HepG2 (cell line): ENCODE data around the gene CTSA. TPM values are rescaled to one million over a fixed set of nuclear protein-coding genes. Genes with fewer than 3 reads are reported as not detected.

Experiments
- CBX5 ChIP-seq: sonication (generic); formaldehyde crosslinking; IDR thresholded peaks from 2 replicates; pipeline ENCODE4 v1.4.0; 2020; ENCODE audit warnings: missing genetic modification reagents, borderline replicate concordance
- ELF1 ChIP-seq: sonication (generic); formaldehyde crosslinking; IDR thresholded peaks from 2 replicates; pipeline ENCODE4 v1.4.0; 2020; ENCODE audit warnings: missing genetic modification reagents
- EP300 ChIP-seq, 3 experiments: sonication (generic) in 1 of 3; formaldehyde crosslinking in 1 of 3; IDR thresholded peaks; 2 replicates each; pipeline versions ENCODE4 v1.5.1 to v1.6.1; 2011 to 2020; ENCODE audit warnings: low read depth in 2 of 3, low read length in 2 of 3, borderline replicate concordance in 1 of 3, improper control_type of control experiment in 1 of 3, mild to moderate bottlenecking in 1 of 3, missing genetic modification reagents in 1 of 3, moderate library complexity in 1 of 3
- ESRRA ChIP-seq: sonication (generic); formaldehyde crosslinking; IDR thresholded peaks from 2 replicates; pipeline ENCODE4 v1.5.1; 2020; ENCODE audit warnings: mild to moderate bottlenecking, low read depth, missing genetic modification reagents
- HMGA1 ChIP-seq: sonication (generic); formaldehyde crosslinking; conservative IDR thresholded peaks from 2 replicates; pipeline ENCODE4 v1.4.0; 2020; ENCODE audit warnings: missing genetic modification reagents
- KAT8 ChIP-seq: IDR thresholded peaks from 2 replicates; pipeline ENCODE4 v1.6.1; 2016; ENCODE audit warnings: missing genetic modification reagents, missing compliant biosample characterization
- NFYC ChIP-seq: IDR thresholded peaks from 2 replicates; pipeline ENCODE4 v1.6.1; 2016; ENCODE audit warnings: missing genetic modification reagents, missing compliant biosample characterization
- RXRB ChIP-seq: IDR thresholded peaks from 2 replicates; pipeline ENCODE4 v1.6.1; 2016; ENCODE audit warnings: borderline replicate concordance, missing genetic modification reagents, missing compliant biosample characterization
- SMARCE1 ChIP-seq: fragments of 450-650 bp; IDR thresholded peaks from 2 replicates; pipeline ENCODE4 v1.6.1; 2017; ENCODE audit warnings: borderline replicate concordance
- ZBTB42 ChIP-seq: sonication (generic); formaldehyde crosslinking; IDR thresholded peaks from 2 replicates; pipeline ENCODE4 v1.5.0; 2020; ENCODE audit warnings: mild to moderate bottlenecking, missing genetic modification reagents
- ZFYVE20 ChIP-seq: sonication (generic); formaldehyde crosslinking; IDR thresholded peaks from 2 replicates; pipeline ENCODE4 v1.8.0; 2023; ENCODE audit warnings: low read depth, mild to moderate bottlenecking, moderate library complexity, missing genetic modification reagents, borderline replicate concordance
- ZNF12 ChIP-seq: sonication (generic); formaldehyde crosslinking; IDR thresholded peaks from 2 replicates; pipeline ENCODE4 v1.5.0; 2020; ENCODE audit warnings: missing genetic modification reagents
- ZNF20 ChIP-seq: sonication (generic); formaldehyde crosslinking; IDR thresholded peaks from 2 replicates; pipeline ENCODE4 v1.4.0; 2020; ENCODE audit warnings: mild to moderate bottlenecking, moderate library complexity, missing genetic modification reagents
- ZNF264 ChIP-seq: sonication (generic); formaldehyde crosslinking; IDR thresholded peaks from 2 replicates; pipeline ENCODE4 v1.4.0; 2020; ENCODE audit warnings: missing genetic modification reagents
- ZNF549 ChIP-seq: sonication (generic); formaldehyde crosslinking; IDR thresholded peaks from 2 replicates; pipeline ENCODE4 v1.5.0; 2020; ENCODE audit warnings: missing genetic modification reagents
- ZNF761 ChIP-seq: sonication (generic); formaldehyde crosslinking; conservative IDR thresholded peaks from 2 replicates; pipeline ENCODE4 v1.4.0; 2020; ENCODE audit warnings: mild to moderate bottlenecking, missing genetic modification reagents
- ZNF766 ChIP-seq: sonication (generic); formaldehyde crosslinking; IDR thresholded peaks from 2 replicates; pipeline ENCODE4 v1.5.0; 2020; ENCODE audit warnings: missing genetic modification reagents, borderline replicate concordance
- polyA plus RNA-seq, 8 experiments: library from polyadenylated mRNA; depleted of rRNA in 3 of 8; stranded (reverse) in 7 of 8; unstranded in 1 of 8; fragments of >200 nt; fragmentation: Illumina TruSeq in 4 of 8; extraction: Trizol in 4 of 8; gene quantifications; 2 replicates each; pipeline versions ENCODE4 v1.2.1 to v1.2.3, GENCODE V29; 2011 to 2016; ENCODE audit warnings: low read depth in 4 of 8, missing spikeins in 1 of 8, mixed read lengths in 1 of 8; ENCODE audit not compliant: insufficient read depth in 1 of 8
- total RNA-seq, 5 experiments: library from RNA; depleted of rRNA; stranded (reverse); fragments of >200 nt; fragmentation: Illumina TruSeq; extraction: Trizol; gene quantifications; 2 replicates each; pipeline ENCODE4 v1.2.3, GENCODE V29; 2016; ENCODE audit warnings: low read depth in 1 of 5
- TF ChIP-seq, protein P1 (sequence below): sonication (generic); formaldehyde crosslinking; IDR thresholded peaks from 2 replicates; pipeline ENCODE4 v1.4.0; 2020; ENCODE audit warnings: mild to moderate bottlenecking, missing genetic modification reagents
- TF ChIP-seq, protein P2 (sequence below): sonication (generic); formaldehyde crosslinking; IDR thresholded peaks from 2 replicates; pipeline ENCODE4 v1.4.0; 2020; ENCODE audit warnings: mild to moderate bottlenecking, missing genetic modification reagents
- TF ChIP-seq, protein P3 (sequence below), 2 experiments: sonication (generic) in 1 of 2; formaldehyde crosslinking in 1 of 2; IDR thresholded peaks; 2 replicates each; pipeline versions ENCODE4 v1.5.1 to v1.6.1; 2011 to 2020; ENCODE audit warnings: borderline replicate concordance in 1 of 2, low read depth in 1 of 2, low read length in 1 of 2, mild to moderate bottlenecking in 1 of 2, missing genetic modification reagents in 1 of 2, moderate library complexity in 1 of 2
- TF ChIP-seq, protein P4 (sequence below): sonication (generic); formaldehyde crosslinking; IDR thresholded peaks from 2 replicates; pipeline ENCODE4 v1.8.0; 2022; ENCODE audit warnings: mild to moderate bottlenecking, missing genetic modification reagents, borderline replicate concordance

CTSA gene
- total and polyA plus RNA-seq, 2 of the 13 experiments (the other 11 are each of a cell fraction or from before 2014, with no cell fraction given): 202 to 231 TPM

DNA sequence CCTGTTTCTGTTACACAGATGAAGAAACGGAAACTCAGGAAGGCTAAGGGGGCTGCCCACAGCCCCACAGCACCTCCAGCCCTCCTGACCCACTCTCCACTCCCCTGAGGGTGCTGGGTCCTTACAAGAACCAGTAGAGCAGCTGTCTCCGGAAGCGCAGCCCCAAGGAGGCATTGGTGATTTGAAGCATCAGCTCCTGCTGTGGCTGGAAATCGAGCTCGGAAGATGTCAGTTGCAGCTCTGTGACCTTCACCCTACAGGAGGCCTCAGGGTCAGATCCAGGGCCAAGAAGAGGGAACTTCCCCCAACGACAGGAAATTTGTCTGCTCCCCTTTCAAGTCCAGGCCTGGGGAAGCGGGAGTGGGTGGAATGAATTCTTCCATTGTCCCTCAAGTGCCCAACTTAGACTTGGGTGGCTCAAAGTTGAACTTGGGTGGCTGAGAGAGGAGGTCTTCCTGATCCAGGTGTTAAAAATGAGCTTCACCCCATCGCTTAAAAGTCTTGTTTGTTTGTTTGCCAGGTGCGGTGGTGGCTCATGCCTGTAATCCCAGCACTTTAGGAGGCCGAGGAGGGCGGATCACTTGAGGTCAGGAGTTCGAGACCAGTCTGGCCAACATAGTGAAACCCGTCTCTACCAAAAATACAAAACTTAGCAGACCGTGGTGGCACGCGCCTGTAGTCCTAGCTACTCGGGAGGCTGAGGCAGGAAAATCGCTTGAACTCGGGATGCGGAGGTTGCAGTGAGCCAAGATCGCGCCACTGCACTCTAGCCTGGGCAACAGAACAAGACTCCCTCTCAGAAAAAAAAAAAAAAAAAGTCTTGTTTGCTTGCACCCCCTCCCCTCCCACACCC is 18.9 kb downstream of the CTSA start (continued):
- TF ChIP-seq EP300 (IDR thresholded peaks at IDR 0.05; ENCODE audit: low read depth in 2 of 2, low read length in 2 of 2) (peak in 1 of 2 experiments; percentile 62; a peak in 1 of 4 replicates), EP300 (CRISPR knock-in tag; IDR thresholded peaks at IDR 0.05; ENCODE audit: borderline replicate concordance) (peak; percentile 12; the same call in 1 of the 2 replicates), ZBTB42 (CRISPR knock-in tag) (no peak), KAT8 (CRISPR knock-in tag) (peak; percentile 22; the same call in 1 of the 2 replicates), ZNF264 (peak; percentile 66; the same call in 1 of the 2 replicates), CBX5 (no peak; the same call in 1 of the 2 replicates), SMARCE1 (no peak), ZNF12 (CRISPR knock-in tag) (no peak), HMGA1 (CRISPR knock-in tag) (no peak), ELF1 (no peak), ZFYVE20 (CRISPR knock-in tag) (no peak), ESRRA (peak; percentile 87), RXRB (CRISPR knock-in tag) (peak; percentile 88), ZNF20 (CRISPR knock-in tag) (no peak), ZNF549 (CRISPR knock-in tag) (no peak), ZNF766 (peak; percentile 45; the same call in 1 of the 2 replicates), NFYC (no peak), ZNF761 (CRISPR knock-in tag) (0 out of 2 replicates have a peak, but pooled peaks have one; percentile 25)
- TF ChIP-seq, protein P1, sequence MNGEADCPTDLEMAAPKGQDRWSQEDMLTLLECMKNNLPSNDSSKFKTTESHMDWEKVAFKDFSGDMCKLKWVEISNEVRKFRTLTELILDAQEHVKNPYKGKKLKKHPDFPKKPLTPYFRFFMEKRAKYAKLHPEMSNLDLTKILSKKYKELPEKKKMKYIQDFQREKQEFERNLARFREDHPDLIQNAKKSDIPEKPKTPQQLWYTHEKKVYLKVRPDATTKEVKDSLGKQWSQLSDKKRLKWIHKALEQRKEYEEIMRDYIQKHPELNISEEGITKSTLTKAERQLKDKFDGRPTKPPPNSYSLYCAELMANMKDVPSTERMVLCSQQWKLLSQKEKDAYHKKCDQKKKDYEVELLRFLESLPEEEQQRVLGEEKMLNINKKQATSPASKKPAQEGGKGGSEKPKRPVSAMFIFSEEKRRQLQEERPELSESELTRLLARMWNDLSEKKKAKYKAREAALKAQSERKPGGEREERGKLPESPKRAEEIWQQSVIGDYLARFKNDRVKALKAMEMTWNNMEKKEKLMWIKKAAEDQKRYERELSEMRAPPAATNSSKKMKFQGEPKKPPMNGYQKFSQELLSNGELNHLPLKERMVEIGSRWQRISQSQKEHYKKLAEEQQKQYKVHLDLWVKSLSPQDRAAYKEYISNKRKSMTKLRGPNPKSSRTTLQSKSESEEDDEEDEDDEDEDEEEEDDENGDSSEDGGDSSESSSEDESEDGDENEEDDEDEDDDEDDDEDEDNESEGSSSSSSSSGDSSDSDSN (CRISPR knock-in tag): no peak
- TF ChIP-seq, protein P2, sequence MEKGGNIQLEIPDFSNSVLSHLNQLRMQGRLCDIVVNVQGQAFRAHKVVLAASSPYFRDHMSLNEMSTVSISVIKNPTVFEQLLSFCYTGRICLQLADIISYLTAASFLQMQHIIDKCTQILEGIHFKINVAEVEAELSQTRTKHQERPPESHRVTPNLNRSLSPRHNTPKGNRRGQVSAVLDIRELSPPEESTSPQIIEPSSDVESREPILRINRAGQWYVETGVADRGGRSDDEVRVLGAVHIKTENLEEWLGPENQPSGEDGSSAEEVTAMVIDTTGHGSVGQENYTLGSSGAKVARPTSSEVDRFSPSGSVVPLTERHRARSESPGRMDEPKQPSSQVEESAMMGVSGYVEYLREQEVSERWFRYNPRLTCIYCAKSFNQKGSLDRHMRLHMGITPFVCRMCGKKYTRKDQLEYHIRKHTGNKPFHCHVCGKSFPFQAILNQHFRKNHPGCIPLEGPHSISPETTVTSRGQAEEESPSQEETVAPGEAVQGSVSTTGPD (CRISPR knock-in tag): peak; percentile 44; the same call in 1 of the 2 replicates
- TF ChIP-seq, protein P3, sequence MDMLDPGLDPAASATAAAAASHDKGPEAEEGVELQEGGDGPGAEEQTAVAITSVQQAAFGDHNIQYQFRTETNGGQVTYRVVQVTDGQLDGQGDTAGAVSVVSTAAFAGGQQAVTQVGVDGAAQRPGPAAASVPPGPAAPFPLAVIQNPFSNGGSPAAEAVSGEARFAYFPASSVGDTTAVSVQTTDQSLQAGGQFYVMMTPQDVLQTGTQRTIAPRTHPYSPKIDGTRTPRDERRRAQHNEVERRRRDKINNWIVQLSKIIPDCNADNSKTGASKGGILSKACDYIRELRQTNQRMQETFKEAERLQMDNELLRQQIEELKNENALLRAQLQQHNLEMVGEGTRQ (IDR thresholded peaks at IDR 0.05; ENCODE audit: low read depth, low read length): no peak
- TF ChIP-seq, protein P3 (CRISPR knock-in tag; IDR thresholded peaks at IDR 0.05; ENCODE audit: borderline replicate concordance): no peak
- TF ChIP-seq, protein P4, sequence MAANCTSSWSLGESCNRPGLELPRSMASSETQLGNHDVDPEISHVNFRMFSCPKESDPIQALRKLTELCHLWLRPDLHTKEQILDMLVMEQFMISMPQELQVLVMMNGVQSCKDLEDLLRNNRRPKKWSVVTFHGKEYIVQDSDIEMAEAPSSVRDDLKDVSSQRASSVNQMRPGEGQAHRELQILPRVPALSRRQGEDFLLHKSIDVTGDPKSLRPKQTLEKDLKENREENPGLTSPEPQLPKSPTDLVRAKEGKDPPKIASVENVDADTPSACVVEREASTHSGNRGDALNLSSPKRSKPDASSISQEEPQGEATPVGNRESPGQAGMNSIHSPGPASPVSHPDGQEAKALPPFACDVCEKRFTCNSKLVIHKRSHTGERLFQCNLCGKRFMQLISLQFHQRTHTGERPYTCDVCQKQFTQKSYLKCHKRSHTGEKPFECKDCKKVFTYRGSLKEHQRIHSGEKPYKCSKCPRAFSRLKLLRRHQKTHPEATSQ (CRISPR knock-in tag): no peak
